Urinary bladder (tissue), 4 donors: ENCODE measurements around the gene FAM163B. TPM values are rescaled to one million over a fixed set of nuclear protein-coding genes. Genes with fewer than 3 reads are reported as not detected.
"Not testable (repeated sequence)": the region's sequence is repeated elsewhere in the genome, so short reads cannot be mapped to it uniquely, and the experiment has no call there.

Experiments used
- DNase-seq: peaks from one replicate; pipeline ENCODE4 v3.0.0-alpha.2; 2015; ENCODE audit errors: extremely low spot score
- H3K27ac ChIP-seq: one replicate; pipeline ENCODE4 v1.5.1; 2013; ENCODE audit warnings: low read depth, mild to moderate bottlenecking, moderate library complexity
- H3K36me3 ChIP-seq: one replicate; pipeline ENCODE4 v1.6.1; 2013; ENCODE audit warnings: mild to moderate bottlenecking, moderate library complexity; ENCODE audit not compliant: insufficient read depth
- H3K4me1 ChIP-seq: one replicate; pipeline ENCODE4 v1.6.1; 2013; ENCODE audit warnings: mild to moderate bottlenecking, moderate library complexity; ENCODE audit not compliant: insufficient read depth
- H3K4me3 ChIP-seq: one replicate; pipeline ENCODE4 v1.5.1; 2013; ENCODE audit warnings: low read depth, low read length
- WGBS: extraction: QIAGEN DNeasy Blood & Tissue Kit; methylation state at CpG from one replicate; pipeline ENCODE4 v1.1.7; 2013; 5-methylcytosine and 5-hydroxymethylcytosine counted together
- polyA plus RNA-seq: library from polyadenylated mRNA; stranded (reverse); fragments of 200-250 nt; gene quantifications from one replicate; pipeline ENCODE4 v1.2.3, GENCODE V29; 2013
- total RNA-seq: library from RNA; depleted of rRNA; stranded (reverse); fragments of >200 nt; gene quantifications from one replicate; pipeline ENCODE4 v1.2.3, GENCODE V29; 2014
- donor health status: healthy with polysubstance abuse.
- donor health status: healthy.

The FAM163B gene
- total and polyA plus RNA-seq, 2 donors = 0.26 to 0.86 TPM

GRCh38 chr9:133566382-133566781, 42.8 kb downstream of the FAM163B start:
- Histone ChIP-seq H3K27ac (no peak overlapping the region), H3K4me3 (no peak overlapping the region), H3K4me1 (no peaks in the 10 kb centered on the region), H3K36me3 (no peaks in the 10 kb centered on the region)
- whole genome bisulfite sequencing = 95% methylated on average over 14 of the region's 14 CpGs
- no peak for DNase-seq

- Histone ChIP-seq H3K27ac (no peak overlapping the region), H3K4me1 (no peaks in the 10 kb centered on the region)
These were observed 44.6 kb downstream of the FAM163B start for GRCh38 chr9:133564451-133565116.

GRCh38 chr9:133563814-133564213, 45.4 kb downstream of the FAM163B start:
- H3K4me3 ChIP-seq, H3K36me3 ChIP-seq, H3K4me1 ChIP-seq, DNase-seq, H3K27ac ChIP-seq: not testable (repeated sequence)

More at GRCh38 chr9:133564451-133565116, 44.6 kb downstream of the FAM163B start:
- no peak for DNase-seq
- no peaks in the 10 kb centered on the region for H3K36me3 ChIP-seq
- WGBS = 87% methylated on average over 11 of the region's 11 CpGs
- no peak overlapping the region for H3K4me3 ChIP-seq

GRCh38 chr9:133563291-133563796, 45.8 kb downstream of the FAM163B start:
- Histone ChIP-seq H3K4me3 (no peak overlapping the region), H3K4me1 (no peaks in the 10 kb centered on the region), H3K27ac (peak overlapping the region; percentile 49), H3K36me3 (no peaks in the 10 kb centered on the region)
- DNase-seq = no peak
- 11% methylated on average over 14 of the region's 14 CpGs for WGBS

- 93% methylated on average over 45 of the region's 54 CpGs for WGBS
- Histone ChIP-seq H3K36me3 (no peaks in the 10 kb centered on the region), H3K27ac (peak overlapping the region; percentile 49), H3K4me1 (no peaks in the 10 kb centered on the region), H3K4me3 (no peak overlapping the region)
- no peak for DNase-seq
These were observed 46.4 kb downstream of the FAM163B start for GRCh38 chr9:133562611-133563290.

GRCh38 chr9:133561976-133562554, 47.1 kb downstream of the FAM163B start:
- 86% methylated on average over 31 of the region's 32 CpGs for WGBS
- H3K27ac ChIP-seq = no peak overlapping the region
- DNase-seq = no peak
- no peaks in the 10 kb centered on the region for H3K36me3 ChIP-seq
- H3K4me1 ChIP-seq = no peaks in the 10 kb centered on the region
- H3K4me3 ChIP-seq = no peak overlapping the region

GRCh38 chr9:133560944-133561343, 48.2 kb downstream of the FAM163B start:
- no peak for DNase-seq
- Histone ChIP-seq H3K36me3 (no peaks in the 10 kb centered on the region), H3K4me3 (no peak overlapping the region), H3K27ac (no peak overlapping the region), H3K4me1 (no peaks in the 10 kb centered on the region)
- WGBS = 96% methylated on average over 22 of the region's 22 CpGs

- H3K4me3 ChIP-seq = no peak overlapping the region
- H3K36me3 ChIP-seq = no peaks in the 10 kb centered on the region
- no peak overlapping the region for H3K27ac ChIP-seq
- H3K4me1 ChIP-seq = no peaks in the 10 kb centered on the region
- WGBS = 64% methylated on average over 15 of the region's 15 CpGs
- DNase-seq = no peak
These were observed 48.9 kb downstream of the FAM163B start for GRCh38 chr9:133560311-133560710.

- WGBS = 37% methylated on average over 31 of the region's 31 CpGs
- DNase-seq = no peak
- H3K4me3 ChIP-seq = no peak overlapping the region
- no peaks in the 10 kb centered on the region for H3K4me1 ChIP-seq
- no peaks in the 10 kb centered on the region for H3K36me3 ChIP-seq
- H3K27ac ChIP-seq = peak overlapping the region; percentile 44
These were observed 50.7 kb downstream of the FAM163B start for GRCh38 chr9:133558191-133559126.

GRCh38 chr9:133557581-133557980, 51.6 kb downstream of the FAM163B start:
- Histone ChIP-seq H3K4me3 (no peak overlapping the region), H3K4me1 (no peaks in the 10 kb centered on the region), H3K36me3 (no peaks in the 10 kb centered on the region), H3K27ac (peak overlapping the region; percentile 69)
- DNase-seq = no peak
- WGBS = 93% methylated on average over 9 of the region's 9 CpGs

GRCh38 chr9:133556354-133556753, 52.8 kb downstream of the FAM163B start:
- Histone ChIP-seq H3K27ac (no peak overlapping the region), H3K36me3 (no peaks in the 10 kb centered on the region), H3K4me1 (no peaks in the 10 kb centered on the region), H3K4me3 (no peak overlapping the region)
- no peak for DNase-seq
- 88% methylated on average over 5 of the region's 5 CpGs for WGBS

- DNase-seq = no peak
- Histone ChIP-seq H3K36me3 (no peaks in the 10 kb centered on the region), H3K4me3 (no peak overlapping the region), H3K4me1 (no peaks in the 10 kb centered on the region), H3K27ac (no peak overlapping the region)
- WGBS = 97% methylated on average over 8 of the region's 8 CpGs
These were observed 54.5 kb downstream of the FAM163B start for GRCh38 chr9:133554729-133555128.

- no peak for DNase-seq
- 89% methylated on average over 31 of the region's 31 CpGs for WGBS
- no peak overlapping the region for H3K27ac ChIP-seq
- no peak overlapping the region for H3K4me3 ChIP-seq
- no peaks in the 10 kb centered on the region for H3K36me3 ChIP-seq
- no peaks in the 10 kb centered on the region for H3K4me1 ChIP-seq
These were observed 55.0 kb downstream of the FAM163B start for GRCh38 chr9:133553973-133554713.
